Measurements from ENCODE around the gene RPS19BP1. TPM values are rescaled to one million over a fixed set of nuclear protein-coding genes. Genes with fewer than 3 reads are reported as not detected.
A peak's percentile ranks its signal among the peaks of the same experiment; 100 is the strongest.

RPS19BP1 gene
- total and polyA plus RNA-seq, 3 donors from 2014 or later = 97.7 to 158 (median 156) TPM

- TF ChIP-seq CTCF (IDR thresholded peaks at IDR 0.05) (peak in 1 of 3 experiments; percentile 3), POLR2A (IDR thresholded peaks at IDR 0.05) (peak; percentile 77)
- intact Hi-C loops (cut with DNase I; ENCODE audit: low total_unique reads) = loop anchor here (10.0 kb wide), 2 partner anchors 206 to 346 kb away; partner anchors contain the start of gene RPL3
- no peaks in the 10 kb centered on the region for H3K27me3 ChIP-seq
- no peaks in the 10 kb centered on the region for H3K9me3 ChIP-seq
- peaks cover 47% of the 10 kb centered on the region for H3K4me1 ChIP-seq
- 1% methylated on average over 23 to 86 of the region's 86 CpGs for WGBS, 2 donors
- no peaks in the 10 kb centered on the region for H3K36me3 ChIP-seq (ENCODE audit: low read depth, missing control alignments)
- H3K4me3 ChIP-seq = peak within 1 kb of the TSS; percentile 95 to 99
- peak within 1 kb of the TSS; percentile 98 to 99 for H3K27ac ChIP-seq
- DNase-seq = peak; percentile 97
Measured at GRCh38 chr22:39520226-39521105, 12.1 kb downstream of the RPS19BP1 start, which contains the start of gene ATF4. Gene ATF4, plus strand, starts transcription at chr22:39520562. Its CDS starts 884 bp downstream, at chr22:39521446.

- H3K36me3 ChIP-seq (ENCODE audit: low read depth, missing control alignments) = no peaks in the 10 kb centered on the region
- H3K9me3 ChIP-seq = no peaks in the 10 kb centered on the region
- peaks cover 42% of the 10 kb centered on the region for H3K4me1 ChIP-seq
- WGBS, 2 donors = 1% methylated on average over 18 to 47 of the region's 47 CpGs
- intact Hi-C loops (cut with DNase I; ENCODE audit: low total_unique reads) = loop anchor here (10.0 kb wide), 2 partner anchors 205 to 345 kb away; partner anchors contain the start of gene RPL3
- no peaks in the 10 kb centered on the region for H3K27me3 ChIP-seq
- H3K4me3 ChIP-seq = peak overlapping the region; percentile 95 to 99
- peak; percentile 99 for DNase-seq
- TF ChIP-seq CTCF (IDR thresholded peaks at IDR 0.05) (peak in 2 of 3 experiments; percentile 17 to 23), POLR2A (IDR thresholded peaks at IDR 0.05) (no peak)
- H3K27ac ChIP-seq = peak overlapping the region; percentile 98 to 99
Measured at GRCh38 chr22:39519681-39520225, 12.8 kb downstream of the RPS19BP1 start.

GRCh38 chr22:39518996-39519680 lies 13.4 kb downstream of the RPS19BP1 start:
- DNase-seq = no peak
- Histone ChIP-seq H3K4me3 (peak overlapping the region; percentile 95 to 99), H3K27ac (peak overlapping the region; percentile 98 to 99), H3K36me3 (ENCODE audit: low read depth, missing control alignments) (no peaks in the 10 kb centered on the region), H3K9me3 (no peaks in the 10 kb centered on the region), H3K27me3 (no peaks in the 10 kb centered on the region), H3K4me1 (peaks cover 36% of the 10 kb centered on the region)
- WGBS, 2 donors = 6 to 8% methylated on average over 24 of the region's 24 CpGs
- TF ChIP-seq POLR2A (IDR thresholded peaks at IDR 0.05) (no peak), CTCF (IDR thresholded peaks at IDR 0.05) (no peak)
- intact Hi-C loops (cut with DNase I; ENCODE audit: low total_unique reads) = no loop called here

- H3K27me3 ChIP-seq = no peaks in the 10 kb centered on the region
- intact Hi-C loops (cut with DNase I; ENCODE audit: low total_unique reads) = no loop called here
- peak overlapping the region in 1 of 2 donors; percentile 98 for H3K27ac ChIP-seq
- no peak for DNase-seq
- peaks cover 28% of the 10 kb centered on the region for H3K4me1 ChIP-seq
- H3K4me3 ChIP-seq = peak overlapping the region in 1 of 2 donors; percentile 99
- no peaks in the 10 kb centered on the region for H3K36me3 ChIP-seq (ENCODE audit: low read depth, missing control alignments)
- WGBS, 2 donors = 35 to 50% methylated on average over 5 of the region's 5 CpGs
- TF ChIP-seq CTCF (IDR thresholded peaks at IDR 0.05) (no peak), POLR2A (IDR thresholded peaks at IDR 0.05) (no peak)
- H3K9me3 ChIP-seq = no peaks in the 10 kb centered on the region
Measured at GRCh38 chr22:39518144-39518786, 14.3 kb downstream of the RPS19BP1 start.
